GM23248 (cell line): ENCODE data around the gene LECT2.

Experiments
- EZH2 ChIP-seq: fragments of 200-600 bp; sonication (generic); IDR thresholded peaks from 2 replicates; pipeline ENCODE4 v1.6.1; 2018; ENCODE audit warnings: antibody characterized with exemption, mild to moderate bottlenecking; ENCODE audit not compliant: insufficient read depth, poor library complexity, severe bottlenecking
- EZH2phosphoT487 ChIP-seq: fragments of 200-600 bp; sonication (generic); IDR thresholded peaks from 2 replicates; pipeline ENCODE4 v1.6.1; 2018; ENCODE audit warnings: antibody characterized with exemption, moderate library complexity, mild to moderate bottlenecking, low read depth; ENCODE audit not compliant: insufficient read depth

DNA sequence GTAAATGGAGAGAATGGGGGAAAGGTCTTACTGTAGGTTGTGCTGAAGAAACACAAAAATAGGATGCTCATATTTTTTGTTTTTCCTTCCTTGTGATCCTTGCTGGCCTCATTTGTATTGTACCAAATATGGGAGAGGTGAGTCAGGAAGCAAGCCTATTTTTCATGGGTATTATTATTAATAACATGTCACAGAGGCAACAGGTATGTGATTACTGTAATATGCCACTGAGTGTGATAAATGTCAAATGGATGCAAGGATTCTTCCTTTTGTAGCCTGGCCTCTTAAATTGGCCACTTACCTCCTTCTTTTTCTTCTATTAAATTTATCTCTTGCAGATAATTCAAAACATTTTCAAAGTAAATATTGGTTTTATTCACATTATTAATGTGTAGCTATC, 10.2 kb downstream of the LECT2 start:
- no peak for TF ChIP-seq EZH2
- no peak for TF ChIP-seq EZH2phosphoT487
